Measurements from ENCODE around the gene TAF10. TPM values are rescaled to one million over a fixed set of nuclear protein-coding genes. Genes with fewer than 3 reads are reported as not detected.
A peak's percentile ranks its signal among the peaks of the same experiment; 100 is the strongest.

The TAF10 gene
- total RNA-seq, 1 donor from 2014 or later = 205 TPM

DNA sequence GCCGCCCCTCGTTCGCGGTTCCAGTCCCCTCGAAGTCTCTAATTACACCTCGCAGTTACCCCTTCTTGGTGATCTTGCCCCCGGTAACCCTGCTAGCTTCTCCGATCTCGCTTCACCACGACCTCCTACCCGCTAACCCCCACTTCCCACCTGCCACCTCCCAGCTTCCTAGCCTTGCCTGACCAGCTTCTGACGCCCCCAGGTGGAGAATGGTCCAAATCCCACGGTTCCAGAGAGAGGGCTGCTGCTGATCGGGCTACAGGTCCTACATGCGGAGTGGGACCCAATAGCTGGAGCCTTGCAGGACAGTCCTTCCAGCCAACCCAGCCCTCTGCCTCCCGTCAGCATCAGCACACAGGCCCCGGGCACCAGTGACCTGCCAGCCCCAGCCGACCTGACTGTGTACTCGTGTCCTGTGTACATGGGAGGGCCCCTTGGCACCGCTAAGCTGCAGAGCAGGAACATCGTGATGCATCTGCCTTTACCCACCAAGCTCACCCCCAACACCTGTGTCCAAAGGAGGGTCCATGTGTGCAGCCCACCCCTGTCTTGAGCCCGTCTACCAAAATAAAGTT is 40.5 kb downstream of the TAF10 start:
- TF ChIP-seq, protein P1, sequence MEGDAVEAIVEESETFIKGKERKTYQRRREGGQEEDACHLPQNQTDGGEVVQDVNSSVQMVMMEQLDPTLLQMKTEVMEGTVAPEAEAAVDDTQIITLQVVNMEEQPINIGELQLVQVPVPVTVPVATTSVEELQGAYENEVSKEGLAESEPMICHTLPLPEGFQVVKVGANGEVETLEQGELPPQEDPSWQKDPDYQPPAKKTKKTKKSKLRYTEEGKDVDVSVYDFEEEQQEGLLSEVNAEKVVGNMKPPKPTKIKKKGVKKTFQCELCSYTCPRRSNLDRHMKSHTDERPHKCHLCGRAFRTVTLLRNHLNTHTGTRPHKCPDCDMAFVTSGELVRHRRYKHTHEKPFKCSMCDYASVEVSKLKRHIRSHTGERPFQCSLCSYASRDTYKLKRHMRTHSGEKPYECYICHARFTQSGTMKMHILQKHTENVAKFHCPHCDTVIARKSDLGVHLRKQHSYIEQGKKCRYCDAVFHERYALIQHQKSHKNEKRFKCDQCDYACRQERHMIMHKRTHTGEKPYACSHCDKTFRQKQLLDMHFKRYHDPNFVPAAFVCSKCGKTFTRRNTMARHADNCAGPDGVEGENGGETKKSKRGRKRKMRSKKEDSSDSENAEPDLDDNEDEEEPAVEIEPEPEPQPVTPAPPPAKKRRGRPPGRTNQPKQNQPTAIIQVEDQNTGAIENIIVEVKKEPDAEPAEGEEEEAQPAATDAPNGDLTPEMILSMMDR (conservative IDR thresholded peaks at IDR 0.05; ENCODE audit: low read depth, low read length) = no peak

DNA sequence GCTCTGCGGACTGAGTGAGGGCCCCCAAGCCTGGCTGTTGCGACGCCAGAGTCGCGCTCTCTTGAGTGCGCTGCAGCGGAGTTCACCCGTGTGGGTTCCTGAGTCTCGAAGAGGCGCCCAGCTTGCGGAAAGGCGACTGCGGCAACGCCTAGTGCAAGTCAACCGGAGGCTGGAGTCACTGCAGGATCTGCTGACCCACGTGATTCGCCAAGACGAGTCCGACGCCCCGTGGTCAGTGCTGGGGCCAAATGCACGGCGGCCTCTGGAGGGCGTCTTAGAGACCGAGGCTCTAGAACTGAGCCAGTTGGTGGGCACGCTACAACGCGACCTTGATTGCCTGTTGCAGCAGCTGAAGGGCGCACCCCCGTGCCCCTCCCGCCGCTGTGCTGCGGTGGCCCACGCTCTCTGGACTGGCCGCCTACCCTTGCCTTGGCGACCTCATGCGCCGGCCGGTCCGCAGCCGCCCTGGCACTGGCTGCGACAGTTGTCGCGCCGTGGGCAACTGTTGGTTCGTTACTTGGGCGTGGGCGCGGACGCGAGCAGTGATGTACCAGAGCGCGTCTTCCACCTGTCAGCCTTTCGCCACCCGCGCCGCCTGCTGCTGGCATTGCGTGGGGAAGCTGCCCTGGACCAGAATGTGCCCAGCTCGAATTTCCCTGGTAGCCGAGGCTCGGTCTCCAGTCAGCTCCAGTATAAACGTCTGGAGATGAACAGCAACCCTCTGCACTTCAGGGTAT is 41.2 kb downstream of the TAF10 start:
- TF ChIP-seq, protein P1 (conservative IDR thresholded peaks at IDR 0.05; ENCODE audit: low read depth, low read length) = no peak
- H3K4me3 ChIP-seq (ENCODE audit: low read depth, low read length) = no peak overlapping the region
- no peak for DNase-seq (ENCODE audit: low read depth)

More for the DNA sequence above, 40.5 kb downstream of the TAF10 start:
- DNase-seq (ENCODE audit: low read depth) = no peak
- H3K4me3 ChIP-seq (ENCODE audit: low read depth, low read length) = no peak overlapping the region

DNA sequence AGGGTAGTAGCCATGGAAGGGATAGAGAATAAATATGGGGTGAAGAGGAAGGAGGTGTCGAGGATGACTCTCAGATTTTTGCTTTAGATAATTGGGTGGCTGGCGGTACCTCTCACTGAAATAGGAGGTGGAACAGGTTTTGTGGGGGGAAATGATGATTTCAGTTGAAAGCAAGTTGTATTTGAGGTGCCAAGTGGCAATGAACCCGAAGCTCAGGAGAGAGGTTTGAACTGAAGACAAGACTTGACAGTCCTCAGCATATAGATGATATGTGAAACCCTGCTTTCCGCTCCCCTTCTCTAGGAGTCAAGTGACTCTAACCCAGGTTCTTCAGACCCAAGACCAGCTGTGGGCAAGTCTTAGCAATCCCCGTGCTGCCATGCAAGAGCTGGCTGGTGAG is 42.3 kb downstream of the TAF10 start:
- no peak overlapping the region for H3K4me3 ChIP-seq (ENCODE audit: low read depth, low read length)
- DNase-seq (ENCODE audit: low read depth) = no peak
- TF ChIP-seq, protein P1 (conservative IDR thresholded peaks at IDR 0.05; ENCODE audit: low read depth, low read length) = no peak

DNA sequence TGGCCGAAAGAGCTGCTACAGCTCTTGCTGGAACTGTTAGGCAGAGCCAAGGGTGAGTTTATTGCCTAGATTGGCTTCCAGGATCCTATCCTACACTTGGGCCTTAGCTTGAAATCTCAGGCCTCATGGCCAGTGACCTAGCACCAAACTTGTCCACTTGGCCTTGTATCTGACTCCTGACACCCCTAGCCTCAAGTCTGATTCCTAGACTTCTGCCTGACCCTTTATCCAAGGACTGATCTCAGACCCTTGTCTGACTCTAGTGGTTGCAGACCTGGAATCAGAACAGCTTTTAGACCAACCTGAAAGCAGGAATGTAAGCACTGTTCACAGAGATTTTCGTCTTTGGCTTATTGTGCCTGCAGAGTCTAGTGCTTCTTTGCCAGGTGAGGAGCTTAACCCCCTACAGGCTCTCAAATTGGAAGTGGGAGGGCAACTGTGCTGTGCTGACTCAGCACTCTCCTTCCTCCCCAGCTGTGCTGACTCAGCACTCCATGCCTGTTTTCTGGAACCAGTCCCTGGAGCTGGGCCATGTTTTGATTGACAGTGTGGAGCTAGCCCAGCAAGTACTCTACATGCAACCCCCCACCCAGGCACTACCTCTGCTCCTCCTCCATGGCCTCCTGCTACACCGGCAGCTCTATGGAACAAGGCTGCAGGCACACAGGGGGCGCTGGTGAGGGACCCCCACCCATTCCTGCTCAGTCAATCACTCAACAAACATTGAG is 43.7 kb downstream of the TAF10 start:
- TF ChIP-seq, protein P1 (conservative IDR thresholded peaks at IDR 0.05; ENCODE audit: low read depth, low read length) = peak; percentile 12
- DNase-seq (ENCODE audit: low read depth) = no peak

DNA sequence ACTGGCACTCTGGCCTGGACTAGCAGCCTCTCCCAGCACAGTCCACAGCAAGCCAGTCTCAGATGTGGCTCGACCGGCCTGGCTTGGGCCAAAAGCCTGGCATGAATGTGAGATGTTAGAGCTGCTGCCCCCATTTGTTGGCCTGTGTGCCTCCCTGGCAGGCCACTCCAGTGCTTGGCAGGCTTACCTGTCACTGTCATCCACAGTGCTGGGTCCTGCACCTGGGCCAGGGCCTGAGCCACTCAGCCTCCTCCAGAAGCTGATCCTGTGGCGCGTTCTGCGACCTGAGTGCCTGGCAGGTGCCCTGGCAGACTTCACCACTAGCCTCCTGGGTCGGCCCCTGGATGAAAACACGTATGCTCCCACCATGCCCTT is 44.7 kb downstream of the TAF10 start:
- no peak overlapping the region for H3K4me3 ChIP-seq (ENCODE audit: low read depth, low read length)
- DNase-seq (ENCODE audit: low read depth) = no peak
- TF ChIP-seq, protein P1 (conservative IDR thresholded peaks at IDR 0.05; ENCODE audit: low read depth, low read length) = no peak

More for the DNA sequence above, 43.7 kb downstream of the TAF10 start:
- H3K4me3 ChIP-seq (ENCODE audit: low read depth, low read length) = no peak overlapping the region

DNA sequence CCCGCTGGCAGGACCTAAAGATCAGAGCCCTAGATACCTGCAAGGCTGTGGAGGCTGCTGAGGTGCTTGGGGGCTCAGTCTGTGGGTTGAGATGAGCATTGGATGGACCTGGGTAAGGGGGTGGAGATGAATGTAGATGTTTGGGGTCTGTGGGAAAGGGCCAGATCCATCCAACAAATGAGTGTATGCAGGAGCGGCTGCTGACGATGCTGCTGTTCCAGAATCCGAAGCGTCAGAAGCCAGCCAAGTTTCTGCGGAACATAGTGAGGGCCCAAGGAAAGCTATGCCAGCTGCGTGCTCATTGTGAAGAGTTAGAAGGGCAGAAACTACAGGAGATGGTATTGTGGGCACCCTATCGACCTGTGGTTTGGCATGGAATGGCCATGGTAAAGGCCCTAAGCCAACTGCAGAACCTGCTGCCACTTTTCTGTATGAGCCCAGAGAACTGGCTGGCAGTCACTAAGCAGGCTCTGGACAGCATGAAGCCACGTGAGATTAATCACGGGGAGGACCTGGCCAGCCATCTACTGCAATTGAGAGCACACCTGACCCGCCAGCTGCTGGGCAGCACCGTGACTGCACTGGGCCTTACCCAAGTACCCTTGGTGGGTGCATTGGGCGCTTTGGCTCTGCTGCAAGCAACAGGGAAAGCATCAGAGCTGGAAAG is 45.2 kb downstream of the TAF10 start:
- TF ChIP-seq, protein P1 (conservative IDR thresholded peaks at IDR 0.05; ENCODE audit: low read depth, low read length) = no peak
- H3K4me3 ChIP-seq (ENCODE audit: low read depth, low read length) = no peak overlapping the region
- no peak for DNase-seq (ENCODE audit: low read depth)

All from epithelial cell of proximal tubule (primary cell).